Mesenchymal stem cell (in vitro differentiated cells and primary cell): Measurements from ENCODE around the gene DOCK11.

Experiments used
- DNase-seq: peaks from one replicate; pipeline ENCODE4 v3.0.0-alpha.2; 2013
- H2AFZ ChIP-seq: one replicate; pipeline ENCODE4 v1.6.1; 2013; ENCODE audit warnings: low read depth, mild to moderate bottlenecking, control low read depth, inconsistent platforms, low read length, moderate library complexity
- H2AK5ac ChIP-seq: 2 replicates; pipeline ENCODE4 v1.6.1; 2013; ENCODE audit warnings: low read length, moderate library complexity, mild to moderate bottlenecking, inconsistent platforms; ENCODE audit not compliant: severe bottlenecking
- H2BK120ac ChIP-seq: one replicate; pipeline ENCODE4 v1.6.1; 2013; ENCODE audit warnings: low read depth, mild to moderate bottlenecking, inconsistent platforms, low read length, moderate library complexity
- H2BK12ac ChIP-seq, 2 experiments: one replicate each; pipeline ENCODE4 v1.6.1; 2013; ENCODE audit warnings: inconsistent platforms in 2 of 2, low read length in 2 of 2, mild to moderate bottlenecking in 2 of 2, moderate library complexity in 2 of 2, control low read depth in 1 of 2
- H2BK15ac ChIP-seq: one replicate; pipeline ENCODE4 v1.6.1; 2013; ENCODE audit warnings: mild to moderate bottlenecking, low read depth, inconsistent platforms; ENCODE audit not compliant: poor library complexity, severe bottlenecking
- H2BK5ac ChIP-seq: 2 replicates; pipeline ENCODE4 v1.6.1; 2013; ENCODE audit warnings: low read depth, mild to moderate bottlenecking, low read length, control low read depth, inconsistent platforms; ENCODE audit not compliant: poor library complexity, severe bottlenecking
- H3K14ac ChIP-seq, 2 experiments: one replicate each; pipeline ENCODE4 v1.6.1; 2013; ENCODE audit warnings: inconsistent platforms in 2 of 2, low read length in 2 of 2, control low read depth in 1 of 2, mild to moderate bottlenecking in 1 of 2, moderate library complexity in 1 of 2
- H3K18ac ChIP-seq, 2 experiments: one replicate each; pipeline ENCODE4 v1.6.1; 2013; ENCODE audit warnings: inconsistent platforms in 2 of 2, low read length in 2 of 2, control low read depth in 1 of 2, low read depth in 1 of 2, mild to moderate bottlenecking in 1 of 2
- H3K23ac ChIP-seq, 2 experiments: one replicate each; pipeline ENCODE4 v1.6.1; 2013; ENCODE audit warnings: inconsistent platforms in 2 of 2, low read length in 2 of 2, mild to moderate bottlenecking in 2 of 2, moderate library complexity in 2 of 2, control low read depth in 1 of 2
- H3K27ac ChIP-seq: 2 replicates; pipeline ENCODE4 v1.5.1; 2013; ENCODE audit warnings: mild to moderate bottlenecking, moderate library complexity, low read length, control low read depth, inconsistent platforms; ENCODE audit not compliant: poor library complexity, severe bottlenecking
- H3K27me3 ChIP-seq, 2 experiments: 2 replicates each; pipeline versions ENCODE4 v1.6.1 to v1.7.0; 2013; ENCODE audit warnings: low read length in 2 of 2, mild to moderate bottlenecking in 2 of 2, moderate library complexity in 2 of 2, control low read depth in 1 of 2, inconsistent platforms in 1 of 2; ENCODE audit not compliant: control insufficient read depth in 1 of 2, insufficient read depth in 1 of 2
- H3K36me3 ChIP-seq, 2 experiments: 2 replicates each; pipeline versions ENCODE4 v1.6.1 to v1.7.0; 2013; ENCODE audit warnings: low read length in 2 of 2, control low read depth in 1 of 2, inconsistent platforms in 1 of 2, low read depth in 1 of 2, mild to moderate bottlenecking in 1 of 2; ENCODE audit not compliant: insufficient read depth in 2 of 2, control insufficient read depth in 1 of 2
- H3K4ac ChIP-seq, 2 experiments: one replicate each; pipeline ENCODE4 v1.6.1; 2013; ENCODE audit warnings: inconsistent platforms in 2 of 2, low read length in 2 of 2, mild to moderate bottlenecking in 2 of 2, moderate library complexity in 2 of 2, control low read depth in 1 of 2, low read depth in 1 of 2
- H3K4me1 ChIP-seq: 2 replicates; pipeline ENCODE4 v1.6.1; 2013; ENCODE audit warnings: low read depth, low read length, control low read depth; ENCODE audit not compliant: control insufficient read depth, insufficient read depth
- H3K4me2 ChIP-seq: 2 replicates; pipeline ENCODE4 v1.6.1; 2013; ENCODE audit warnings: low read length, mild to moderate bottlenecking, inconsistent platforms; ENCODE audit not compliant: poor library complexity, severe bottlenecking
- H3K4me3 ChIP-seq, 2 experiments: 2 replicates each; pipeline versions ENCODE4 v1.5.1 to v1.7.0; 2013; ENCODE audit warnings: low read length in 2 of 2, mild to moderate bottlenecking in 2 of 2, control low read depth in 1 of 2, low read depth in 1 of 2; ENCODE audit not compliant: insufficient read depth in 1 of 2
- H3K79me1 ChIP-seq: replicated peaks from 2 replicates; pipeline ENCODE4 v1.6.1; 2013; ENCODE audit warnings: mild to moderate bottlenecking, control low read depth, low read length, inconsistent platforms; ENCODE audit not compliant: poor library complexity, severe bottlenecking
- H3K9ac ChIP-seq: 2 replicates; pipeline ENCODE4 v1.7.0; 2013; ENCODE audit warnings: mild to moderate bottlenecking, low read length, moderate library complexity
- H3K9me3 ChIP-seq: 2 replicates; pipeline ENCODE4 v1.7.0; 2013; ENCODE audit warnings: mild to moderate bottlenecking, low read length; ENCODE audit not compliant: control insufficient read depth
- H4K8ac ChIP-seq: one replicate; pipeline ENCODE4 v1.6.1; 2013; ENCODE audit warnings: inconsistent platforms, mild to moderate bottlenecking, low read length, moderate library complexity
- H4K91ac ChIP-seq: one replicate; pipeline ENCODE4 v1.6.1; 2013; ENCODE audit warnings: mild to moderate bottlenecking, low read length, inconsistent platforms
- WGBS: methylation state at CpG from one replicate; pipeline ENCODE4 v1.1.7; 2013; ENCODE audit warnings: mixed read lengths; 5-methylcytosine and 5-hydroxymethylcytosine counted together

The DOCK11 gene

GRCh38 chrX:118510111-118510510, 14.5 kb downstream of the DOCK11 start:
- 95% methylated on average over 5 of the region's 5 CpGs for WGBS
- Histone ChIP-seq H2BK12ac (no peak overlapping the region), H3K36me3 (no peaks in the 10 kb centered on the region), H2AFZ (no peak overlapping the region), H2BK120ac (no peak overlapping the region), H3K18ac (no peak overlapping the region), H2AK5ac (no peak overlapping the region), H2BK5ac (no peak overlapping the region), H3K4ac (no peak overlapping the region), H3K9me3 (peaks cover 5% of the 10 kb centered on the region), H4K8ac (no peak overlapping the region), H2BK15ac (no peak overlapping the region), H3K27me3 (peaks cover 0 to 4% of the 10 kb centered on the region in 2 experiments), H3K4me3 (no peak overlapping the region), H3K9ac (no peak overlapping the region), H4K91ac (no peak overlapping the region), H3K79me1 (peaks cover 5% of the 10 kb centered on the region), H3K4me1 (no peaks in the 10 kb centered on the region), H3K23ac (no peak overlapping the region), H3K4me2 (no peak overlapping the region), H3K27ac (no peak overlapping the region), H3K14ac (no peak overlapping the region)
- DNase-seq: no peak

DNA sequence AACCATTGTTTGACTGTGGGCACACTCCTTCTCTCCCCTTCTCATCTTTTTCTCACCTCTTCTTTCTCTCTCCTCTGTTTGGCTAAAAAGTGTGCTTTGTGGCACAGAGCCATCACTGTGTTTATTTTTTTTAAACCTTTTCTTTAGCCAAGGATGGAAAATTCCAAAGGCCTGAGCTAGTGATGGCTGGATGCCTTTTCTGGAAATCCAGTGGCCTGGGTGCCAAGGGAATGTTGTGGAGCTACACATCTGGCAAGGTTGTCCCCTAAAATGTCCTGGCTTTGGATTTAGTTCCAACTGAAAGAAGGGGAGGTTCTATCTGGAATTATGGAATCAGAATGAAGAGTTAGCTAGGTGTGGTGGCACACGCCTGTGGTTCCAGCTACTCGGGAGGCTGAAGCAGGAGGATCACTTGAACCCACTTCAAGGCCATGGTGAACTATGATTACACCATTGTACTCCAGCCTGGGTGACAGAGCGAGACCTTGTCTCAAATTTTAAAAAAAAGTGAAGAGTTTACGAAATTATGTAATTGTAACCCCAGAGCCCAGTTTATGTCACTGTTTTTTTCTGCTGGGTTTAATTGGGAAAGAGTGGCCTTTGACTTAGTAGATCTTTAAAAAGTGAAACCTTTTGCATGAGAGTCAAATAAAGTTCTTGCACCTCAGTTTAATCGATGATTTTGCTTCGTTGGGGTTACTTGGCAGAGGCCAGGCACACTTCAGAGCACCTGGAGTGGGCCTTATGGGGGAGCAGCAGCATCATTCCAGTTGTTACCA, 17.7 kb downstream of the DOCK11 start:
- Histone ChIP-seq H3K4me1 (no peaks in the 10 kb centered on the region), H3K14ac (no peak overlapping the region), H2BK12ac (no peak overlapping the region), H2BK120ac (no peak overlapping the region), H3K9me3 (peaks cover 5% of the 10 kb centered on the region), H3K36me3 (no peaks in the 10 kb centered on the region), H3K4ac (no peak overlapping the region), H3K23ac (no peak overlapping the region), H3K18ac (no peak overlapping the region), H2AK5ac (no peak overlapping the region), H2BK5ac (no peak overlapping the region), H4K91ac (no peak overlapping the region), H3K4me3 (no peak overlapping the region), H2BK15ac (no peak overlapping the region), H4K8ac (no peak overlapping the region), H3K4me2 (no peak overlapping the region), H3K27ac (no peak overlapping the region), H3K9ac (no peak overlapping the region), H3K27me3 (peaks cover 0 to 4% of the 10 kb centered on the region in 2 experiments), H3K79me1 (peaks cover 4% of the 10 kb centered on the region), H2AFZ (no peak overlapping the region)
- DNase-seq: no peak
- 91% methylated on average over 2 of the region's 6 CpGs for WGBS

DNA sequence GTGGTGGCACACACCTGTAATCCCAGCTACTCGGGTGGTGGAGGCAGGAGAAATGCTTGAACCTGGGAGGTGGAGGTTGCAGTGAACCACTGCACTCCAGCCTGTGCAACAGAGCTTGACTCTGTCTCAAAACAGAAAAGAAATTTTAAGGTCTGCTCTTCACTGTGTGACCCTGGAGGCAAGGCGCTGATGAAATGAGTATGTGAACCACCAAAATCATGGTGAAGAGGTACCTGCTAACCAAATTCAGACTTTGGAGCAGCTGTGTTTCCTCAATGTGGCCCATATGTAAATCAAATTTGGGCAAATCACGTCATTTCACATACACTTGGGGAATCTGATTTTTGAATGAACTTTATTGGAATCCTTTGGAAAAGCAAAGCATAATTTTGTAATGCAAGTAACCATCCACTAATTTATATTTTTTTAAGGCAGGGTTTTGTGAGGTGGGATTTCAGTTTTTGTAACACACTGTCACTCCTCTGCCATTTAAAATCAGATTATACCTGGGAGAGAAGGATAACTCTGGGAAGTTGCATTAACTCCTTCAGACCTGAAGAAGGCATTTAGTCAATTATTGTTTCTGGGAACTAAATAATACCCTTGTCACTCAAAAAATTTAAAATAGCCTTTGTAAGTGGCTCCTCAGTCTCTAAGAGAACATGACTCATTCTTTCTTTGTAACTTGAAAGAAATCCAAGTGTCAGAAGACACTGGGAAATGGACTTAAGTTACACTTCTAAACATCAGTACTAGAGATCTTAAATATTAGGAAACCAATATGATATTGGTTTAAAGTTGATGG, 24.0 kb downstream of the DOCK11 start:
- H4K8ac ChIP-seq: no peak overlapping the region
- peak overlapping the region in 1 of 2 experiments; percentile 8 for H3K4me3 ChIP-seq
- no peak overlapping the region for H3K27ac ChIP-seq
- H2BK120ac ChIP-seq: no peak overlapping the region
- H3K4me1 ChIP-seq: no peaks in the 10 kb centered on the region
- no peak overlapping the region for H3K4me2 ChIP-seq
- H3K4ac ChIP-seq: no peak overlapping the region
- no peak overlapping the region for H2BK12ac ChIP-seq
- peak; percentile 55 for DNase-seq
- H2AFZ ChIP-seq: no peak overlapping the region
- H2BK5ac ChIP-seq: no peak overlapping the region
- no peak overlapping the region for H3K14ac ChIP-seq
- 94% methylated on average over 2 of the region's 3 CpGs for WGBS
- no peak overlapping the region for H3K18ac ChIP-seq
- H3K23ac ChIP-seq: no peak overlapping the region
- H3K36me3 ChIP-seq: no peaks in the 10 kb centered on the region
- H3K9ac ChIP-seq: peak overlapping the region; percentile 41
- H3K27me3 ChIP-seq: no peaks in the 10 kb centered on the region
- no peak overlapping the region for H2BK15ac ChIP-seq
- no peak overlapping the region for H4K91ac ChIP-seq
- no peaks in the 10 kb centered on the region for H3K79me1 ChIP-seq
- H2AK5ac ChIP-seq: no peak overlapping the region
- peaks cover 4% of the 10 kb centered on the region for H3K9me3 ChIP-seq
